A549 (cell line): ENCODE data around the gene BCL6B. TPM values are rescaled to one million over a fixed set of nuclear protein-coding genes. Genes with fewer than 3 reads are reported as not detected.

Experiments
- ATAC-seq, 2 experiments: fragments of 200-7000 bp in 1 of 2; fragments of >200 bp in 1 of 2; cut with Nextera tagmentation in 1 of 2; cut with Tn5 transposase in 1 of 2; 3 replicates each; pipeline versions ENCODE4 v1.8.0 to v1.9.1; 2018 to 2020; ENCODE audit warnings: mild to moderate bottlenecking in 1 of 2, moderate library complexity in 1 of 2
- CTCF ChIA-PET: fragments of 300-600 bp; sonication (Branson Sonifier 250); formaldehyde crosslinking; extraction: SDS; loops from one replicate; lab custom pipeline; 2021; ENCODE audit warnings: antibody characterized with exemption, inconsistent platforms; lab: Yijun Ruan, JAX
- POLR2A ChIA-PET: fragments of 350-600 bp; formaldehyde crosslinking; extraction: SDS; loops from one replicate; lab custom pipeline; 2021; ENCODE audit warnings: antibody characterized with exemption, inconsistent platforms; lab: Yijun Ruan, JAX
- DNase-seq, 2 experiments: peaks; one replicate each; pipeline versions ENCODE4 v3.0.0 to v3.0.0-alpha.2; 2011 to 2016; ENCODE audit warnings: low read depth in 1 of 2, low spot score in 1 of 2
- FAIRE-seq: peaks from 2 replicates; lab custom pipeline; 2011; peaks lifted over from hg19 to GRCh38; lab: Jason Lieb, UNC
- H3K27ac ChIP-seq, 2 experiments: fragments of >200 bp; sonication (Bioruptor Twin); formaldehyde crosslinking; 3 replicates each; pipeline ENCODE4 v1.5.1; 2016 to 2017
- H3K4me1 ChIP-seq: fragments of >200 bp; sonication (Bioruptor Twin); formaldehyde crosslinking; 3 replicates; pipeline ENCODE4 v1.6.1; 2016
- H3K4me2 ChIP-seq: fragments of >200 bp; sonication (Bioruptor Twin); formaldehyde crosslinking; 3 replicates; pipeline ENCODE4 v1.6.1; 2016
- H3K4me3 ChIP-seq: fragments of >200 bp; sonication (Bioruptor Twin); formaldehyde crosslinking; 3 replicates; pipeline ENCODE4 v1.5.1; 2016
- H3K9me3 ChIP-seq: fragments of >200 bp; sonication (Bioruptor Twin); formaldehyde crosslinking; 3 replicates; pipeline ENCODE4 v1.6.1; 2016
- BHLHE40 ChIP-seq: IDR thresholded peaks from 2 replicates; pipeline ENCODE4 v1.6.1; 2012; ENCODE audit warnings: low read depth, low read length, inconsistent platforms
- CBX2 ChIP-seq: fragments of 200-600 bp; sonication (generic); IDR thresholded peaks from 2 replicates; pipeline ENCODE4 v1.6.1; 2016; ENCODE audit warnings: low read depth, mild to moderate bottlenecking, borderline replicate concordance
- CEBPB ChIP-seq, 2 experiments: fragments of >200 bp in 1 of 2; sonication (Bioruptor Twin) in 1 of 2; formaldehyde crosslinking in 1 of 2; IDR thresholded peaks; 2 replicates each; pipeline ENCODE4 v1.6.1; 2012 to 2016
- CHD2 ChIP-seq: fragments of 150-350 bp; IDR thresholded peaks from 2 replicates; pipeline ENCODE4 v1.6.1; 2014; ENCODE audit warnings: low read length; ENCODE audit not compliant: partially characterized antibody
- EHF ChIP-seq: fragments of 250-450 bp; sonication (Bioruptor Pico); IDR thresholded peaks from 2 replicates; pipeline ENCODE4 v1.5.0; 2020; ENCODE audit warnings: mild to moderate bottlenecking
- EP300 ChIP-seq, 2 experiments: fragments of >200 bp; sonication (Bioruptor Twin); formaldehyde crosslinking; IDR thresholded peaks; 2 replicates in 1 of 2; 3 replicates in 1 of 2; pipeline ENCODE4 v1.6.1; 2016 to 2017
- FOXS1 ChIP-seq: fragments of 250-450 bp; sonication (Bioruptor Pico); IDR thresholded peaks from 2 replicates; pipeline ENCODE4 v1.5.0; 2020; ENCODE audit warnings: mild to moderate bottlenecking, moderate library complexity
- HOXA7 ChIP-seq: fragments of 250-450 bp; sonication (Bioruptor Pico); IDR thresholded peaks from 2 replicates; pipeline ENCODE4 v1.5.0; 2020; ENCODE audit warnings: mild to moderate bottlenecking, moderate library complexity
- HOXB5 ChIP-seq: fragments of 250-450 bp; sonication (Bioruptor Pico); IDR thresholded peaks from 2 replicates; pipeline ENCODE4 v1.5.0; 2020; ENCODE audit warnings: mild to moderate bottlenecking, moderate library complexity
- KDM1A ChIP-seq: fragments of 200-600 bp; sonication (generic); IDR thresholded peaks from 2 replicates; pipeline ENCODE4 v1.6.1; 2016; ENCODE audit warnings: low read depth, mild to moderate bottlenecking
- KDM5A ChIP-seq: fragments of 200-600 bp; sonication (generic); IDR thresholded peaks from 2 replicates; pipeline ENCODE4 v1.6.1; 2016; ENCODE audit warnings: antibody characterized with exemption, mild to moderate bottlenecking
- MAFK ChIP-seq: fragments of 450-650 bp; IDR thresholded peaks from 2 replicates; pipeline ENCODE4 v1.6.1; 2014; ENCODE audit not compliant: partially characterized antibody
- MAX ChIP-seq: IDR thresholded peaks from 2 replicates; pipeline ENCODE4 v1.6.1; 2012
- NPAS2 ChIP-seq: fragments of 250-450 bp; sonication (Bioruptor Pico); IDR thresholded peaks from 2 replicates; pipeline ENCODE4 v1.8.0; 2022; ENCODE audit warnings: mild to moderate bottlenecking, moderate library complexity, borderline replicate concordance
- PBX3 ChIP-seq: IDR thresholded peaks from 2 replicates; pipeline ENCODE4 v1.6.1; 2012
- POLR2A ChIP-seq: IDR thresholded peaks from 2 replicates; pipeline ENCODE4 v1.6.1; 2012; ENCODE audit warnings: mild to moderate bottlenecking, low read length
- RARB ChIP-seq: fragments of 250-450 bp; sonication (Bioruptor Pico); IDR thresholded peaks from 2 replicates; pipeline ENCODE4 v1.8.0; 2021; ENCODE audit warnings: mild to moderate bottlenecking, moderate library complexity
- RNF2 ChIP-seq: fragments of 200-600 bp; sonication (generic); IDR thresholded peaks from 2 replicates; pipeline ENCODE4 v1.6.1; 2016; ENCODE audit warnings: low read depth, mild to moderate bottlenecking, antibody characterized with exemption, moderate library complexity, borderline replicate concordance
- SREBF2 ChIP-seq: fragments of 450-650 bp; IDR thresholded peaks from 2 replicates; pipeline ENCODE4 v1.6.1; 2014; ENCODE audit warnings: mild to moderate bottlenecking, moderate library complexity
- TFCP2L1 ChIP-seq: fragments of 250-450 bp; sonication (Bioruptor Pico); IDR thresholded peaks from 2 replicates; pipeline ENCODE4 v1.5.0; 2021; ENCODE audit warnings: mild to moderate bottlenecking
- TP53 ChIP-seq: fragments of 250-450 bp; sonication (Bioruptor Pico); IDR thresholded peaks from 2 replicates; pipeline ENCODE4 v1.5.0; 2021; ENCODE audit warnings: mild to moderate bottlenecking, moderate library complexity
- WGBS: methylation state at CpG from one replicate; pipeline ENCODE4 v1.1.6; 2017; ENCODE audit errors: missing lambda C conversion rate; 5-methylcytosine and 5-hydroxymethylcytosine counted together
- polyA plus RNA-seq, 4 experiments: library from polyadenylated mRNA; depleted of rRNA in 3 of 4; stranded (reverse); fragments of >200 nt; fragmentation: RNase III in 1 of 4; extraction: RNeasy Plus Mini Kit Qiagen cat#74134 plus additional on column Dnase treatment in 1 of 4; gene quantifications; 2 replicates in 3 of 4; 3 replicates in 1 of 4; pipeline ENCODE4 v1.2.3, GENCODE V29; 2011 to 2017
- TF ChIP-seq, protein P1 (sequence below): fragments of >200 bp; sonication (Bioruptor Twin); formaldehyde crosslinking; IDR thresholded peaks from 2 replicates; pipeline ENCODE4 v1.6.1; 2016

BCL6B gene
- polyA plus RNA-seq, 2 of the 4 experiments (the other 2 are of a cell fraction), result 0.04 TPM; not detected in 1

DNA sequence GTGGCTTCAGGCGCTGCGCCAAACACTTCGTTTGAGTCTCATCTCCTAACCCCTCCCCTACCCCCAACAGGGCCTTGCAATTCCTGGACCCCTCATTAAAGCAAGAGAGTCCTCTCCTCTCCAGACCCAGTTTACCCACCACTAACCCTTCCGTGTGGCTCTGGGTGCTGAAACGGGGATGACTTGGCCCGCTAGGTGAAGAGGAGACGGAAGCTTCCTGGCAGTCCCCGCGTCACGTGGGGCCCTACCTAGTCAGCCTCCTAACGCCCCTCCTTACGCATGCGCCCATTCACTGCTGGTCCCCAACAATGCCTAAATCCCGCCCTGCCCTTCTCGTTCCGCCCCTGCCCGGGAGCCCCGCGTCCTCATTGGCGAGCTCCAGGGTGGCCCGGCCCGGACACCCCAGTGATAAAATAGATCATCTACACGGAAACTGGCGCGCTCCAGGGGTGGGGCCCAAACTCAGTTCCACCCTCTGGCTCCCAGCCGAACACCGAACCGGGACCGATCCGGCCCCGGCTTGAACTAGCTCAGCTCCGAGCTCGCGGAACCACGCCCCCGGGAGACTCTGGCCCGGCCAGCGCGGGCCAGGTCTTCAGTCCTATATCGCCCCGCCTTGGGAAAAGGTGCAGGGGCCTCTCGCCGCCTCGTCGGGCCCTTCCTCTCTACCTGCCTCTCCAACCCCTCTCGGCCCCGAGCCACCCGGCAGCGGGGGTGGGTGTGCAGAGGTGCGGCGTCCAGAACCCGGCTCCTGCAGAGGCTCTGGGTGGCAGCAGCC is 12.9 kb downstream of the BCL6B start, which contains the start of gene SLC16A13 (continued):
- TF ChIP-seq PBX3 (no peak), CHD2 (no peak), KDM5A (no peak), BHLHE40 (no peak), FOXS1 (CRISPR knock-in tag) (no peak), RARB (CRISPR knock-in tag) (no peak), MAFK (no peak), POLR2A (peak; percentile 96), CBX2 (no peak), NPAS2 (CRISPR knock-in tag) (no peak), SREBF2 (no peak), RNF2 (0 out of 2 replicates have a peak, but pooled peaks have one; percentile 70), HOXB5 (CRISPR knock-in tag) (peak; percentile 34; the same call in 1 of the 2 replicates), EP300 (IDR thresholded peaks at IDR 0.05) (no peak), TFCP2L1 (CRISPR knock-in tag) (no peak), HOXA7 (no peak), MAX (peak; percentile 90)
- TF ChIP-seq, protein P1, sequence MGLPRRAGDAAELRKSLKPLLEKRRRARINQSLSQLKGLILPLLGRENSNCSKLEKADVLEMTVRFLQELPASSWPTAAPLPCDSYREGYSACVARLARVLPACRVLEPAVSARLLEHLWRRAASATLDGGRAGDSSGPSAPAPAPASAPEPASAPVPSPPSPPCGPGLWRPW, result no peak

- WGBS, result 90% methylated on average over 19 of the region's 19 CpGs
- ChIA-PET POLR2A (no interaction called here), CTCF (interaction anchor here (0.8 to 34.0 kb wide), 11 partner anchors 7 to 372 kb away, joined by 3 to 1477 read pairs (median 4); partner anchors contain the start of genes ASGR1, ASGR2 and SLC16A11)
- no peak overlapping the region for H3K4me3 ChIP-seq
- no peaks in the 10 kb centered on the region for H3K9me3 ChIP-seq
- no peak overlapping the region for H3K27ac ChIP-seq
- DNase-seq, result no peak
- TF ChIP-seq CEBPB (IDR thresholded peaks at IDR 0.05), result no peak
- 0 out of 2 replicates have a peak, but pooled peaks have one; percentile 5 for TF ChIP-seq POLR2A
- no peak for FAIRE-seq
- H3K4me2 ChIP-seq, result peak overlapping the region; percentile 36
- peaks cover 16% of the 10 kb centered on the region; the same call in 2 of the 3 replicates for H3K4me1 ChIP-seq
- ATAC-seq, result no peak
Measured at GRCh38 chr17:7038025-7038862, 15.4 kb downstream of the BCL6B start.

- TF ChIP-seq SREBF2 (no peak), MAX (no peak), KDM1A (no peak), EHF (CRISPR knock-in tag) (no peak), TP53 (CRISPR knock-in tag) (no peak)
- 96% methylated on average over 5 of the region's 5 CpGs for WGBS
- FAIRE-seq (no peak), ATAC-seq (no peak), DNase-seq (no peak)
- H3K9me3 ChIP-seq, result no peaks in the 10 kb centered on the region
- CTCF ChIA-PET, result interaction anchor here (1.0 to 34.0 kb wide), 8 partner anchors 15 to 373 kb away, joined by 3 to 1477 read pairs (median 9); partner anchors contain the start of genes ASGR1 and ASGR2
- peaks cover 21% of the 10 kb centered on the region; the same call in 2 of the 3 replicates for H3K4me1 ChIP-seq
- H3K4me3 ChIP-seq, result no peak overlapping the region
- H3K27ac ChIP-seq, result no peak overlapping the region
- POLR2A ChIA-PET, result no interaction called here
- no peak overlapping the region for H3K4me2 ChIP-seq
Measured at GRCh38 chr17:7039832-7040231, 17.0 kb downstream of the BCL6B start.
